ENCODE data around the gene STX12.

The STX12 gene

DNA sequence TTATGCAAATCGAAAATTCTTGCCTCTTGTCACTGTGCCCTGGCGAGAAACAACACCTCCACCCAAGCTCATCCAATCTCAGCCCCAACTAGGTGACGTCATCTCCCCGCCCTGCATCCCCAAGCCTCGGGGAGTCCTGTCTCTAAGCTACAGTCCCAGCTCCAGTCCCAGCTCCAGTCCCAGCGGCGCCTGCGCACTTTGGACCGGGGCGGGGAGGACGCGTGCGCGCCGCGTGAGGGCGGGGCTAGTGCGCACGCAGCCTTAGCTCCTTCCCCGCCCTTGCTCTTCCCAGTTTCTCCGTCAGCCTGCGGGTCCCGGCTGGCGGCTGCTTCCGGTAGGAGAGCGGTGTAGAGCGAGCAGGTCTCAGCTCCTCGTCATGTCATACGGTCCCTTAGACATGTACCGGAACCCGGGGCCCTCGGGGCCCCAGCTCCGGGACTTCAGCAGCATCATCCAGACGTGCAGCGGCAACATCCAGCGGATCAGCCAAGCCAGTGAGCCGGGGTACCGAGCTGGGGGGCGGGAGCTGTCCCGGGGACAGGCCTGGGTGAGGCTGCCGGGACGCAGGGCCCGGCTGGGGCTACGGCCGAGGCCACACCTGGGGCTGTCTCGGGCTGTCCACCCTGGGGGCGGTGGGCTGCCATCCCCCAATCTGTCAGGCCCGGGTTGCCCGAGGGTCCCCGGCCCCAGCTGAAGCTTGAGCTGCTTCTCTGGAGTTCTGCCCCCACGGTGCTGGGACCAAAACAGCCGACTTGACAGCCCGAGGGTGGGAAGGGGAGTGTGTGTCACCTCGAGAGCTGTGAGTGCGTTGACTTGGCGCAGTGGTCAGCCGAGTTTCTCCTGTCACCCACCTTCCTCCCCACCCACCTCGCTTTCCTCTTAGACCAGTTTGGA lies at the start of gene STX12:
Gene STX12 (plus strand): TSS at position 288 of the 894 bp plus-strand sequence. CDS start 89 bp downstream, at position 377.
- DNase-seq (ENCODE audit: low read depth in 2 of 2): peak; percentile 97 to 98

DNA sequence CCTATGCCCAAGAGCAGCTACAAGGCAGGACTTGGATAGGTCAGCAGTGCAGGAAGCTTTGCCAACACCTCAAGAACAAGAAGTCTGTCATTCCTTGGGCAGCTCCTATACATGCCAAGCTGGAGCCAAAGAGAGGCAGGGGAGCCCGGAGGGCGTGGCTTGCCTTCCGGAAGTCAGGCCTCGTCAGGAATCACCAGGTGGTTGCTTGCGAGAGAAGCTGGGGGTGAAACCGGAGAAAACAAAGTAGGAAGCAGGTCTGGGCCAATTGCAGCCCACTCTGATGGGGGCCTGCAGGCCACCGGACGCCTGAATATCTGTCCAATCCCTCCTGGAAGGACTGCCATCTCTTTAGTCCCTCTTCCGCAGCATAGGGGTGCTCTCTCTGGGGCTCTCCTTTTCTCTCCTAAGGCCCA lies 48.1 kb upstream of the STX12 start:
- DNase-seq (ENCODE audit: low read depth in 2 of 2): no peak

DNA sequence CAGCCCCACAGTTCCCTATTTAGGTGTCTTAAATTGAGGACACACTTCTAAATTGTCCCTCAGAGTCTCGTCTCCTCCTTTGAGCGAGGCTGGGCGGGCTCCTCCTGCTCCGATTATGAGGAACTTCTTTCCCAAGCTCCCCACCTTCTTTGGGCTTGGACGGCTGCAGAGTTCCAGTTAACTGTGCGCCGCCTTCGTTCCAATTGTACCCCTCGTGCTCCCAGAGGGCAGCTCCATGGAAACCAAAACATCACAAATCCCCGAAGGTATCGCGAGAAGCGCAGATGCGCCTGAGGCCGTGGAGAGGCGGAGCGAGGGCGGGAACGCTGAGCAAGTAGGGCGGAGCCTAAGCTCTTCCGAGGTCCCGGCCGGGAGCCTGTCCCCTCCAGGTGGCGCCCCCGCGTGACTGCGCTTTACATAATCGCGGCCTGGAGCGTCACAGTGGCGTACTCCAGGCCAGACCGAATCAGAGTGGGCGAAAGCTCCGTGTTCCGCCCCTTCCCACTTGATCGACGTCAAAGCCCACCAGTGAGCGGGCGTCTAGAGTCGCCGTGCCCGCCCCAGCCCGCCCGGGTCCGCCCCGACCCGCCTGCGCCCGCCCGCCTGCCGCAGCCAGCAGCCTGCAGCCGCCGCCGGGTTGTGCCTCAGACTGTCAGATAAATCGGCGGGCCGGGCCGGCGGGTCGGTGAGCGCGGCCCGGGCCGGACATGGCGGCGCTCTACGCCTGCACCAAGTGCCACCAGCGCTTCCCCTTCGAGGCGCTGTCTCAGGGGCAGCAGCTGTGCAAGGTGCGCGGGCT lies 47.4 kb upstream of the STX12 start, which contains the start of gene FAM76A:
Gene FAM76A (plus strand): TSS at position 588 of the 799 bp plus-strand sequence. CDS start 120 bp downstream, at position 708.
- DNase-seq (ENCODE audit: low read depth in 2 of 2): peak; percentile 99

DNA sequence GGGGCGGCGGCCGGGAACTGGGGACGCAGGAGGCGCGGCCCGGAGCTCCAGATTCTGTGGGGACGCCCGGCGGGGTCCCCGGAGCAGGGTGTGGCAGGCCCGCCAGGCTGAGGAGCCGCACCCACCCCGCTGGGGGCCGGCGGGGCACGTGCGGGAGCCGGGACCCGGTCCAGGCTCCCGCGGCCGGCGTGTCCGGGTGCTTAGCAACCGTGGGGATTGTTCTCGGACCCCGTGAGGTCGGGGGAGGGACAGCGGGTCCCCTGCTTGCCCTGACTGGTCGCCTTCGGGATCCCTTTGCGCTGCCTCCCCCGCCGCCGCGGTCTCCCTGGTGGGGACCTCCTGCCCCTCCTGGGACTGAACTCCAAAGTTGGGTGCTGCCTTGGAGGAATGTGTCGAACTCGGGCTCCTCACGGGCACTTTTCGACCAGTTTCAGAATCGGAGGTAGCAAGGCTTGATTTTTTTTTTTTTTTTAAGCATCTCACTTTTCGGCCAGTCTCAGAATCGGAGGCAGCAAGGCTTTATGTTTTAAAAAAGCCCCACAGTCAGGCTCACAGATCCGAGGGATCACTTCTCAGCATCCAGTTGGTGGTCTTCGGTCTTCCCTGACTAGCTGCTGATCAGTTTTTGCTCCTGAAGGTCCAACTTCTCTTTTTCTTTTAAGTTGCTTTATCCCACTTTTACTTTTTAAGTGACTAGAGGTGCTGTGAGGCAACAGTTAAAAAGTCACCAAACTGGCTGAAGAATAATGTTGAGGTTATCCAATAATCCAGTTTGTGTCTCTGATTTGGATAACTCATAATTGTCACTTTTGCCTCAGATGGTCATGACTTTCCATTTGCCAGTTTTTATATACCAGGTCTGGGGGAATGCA lies 46.6 kb upstream of the STX12 start:
- peak; percentile 37 to 41 for DNase-seq (ENCODE audit: low read depth in 2 of 2)

DNA sequence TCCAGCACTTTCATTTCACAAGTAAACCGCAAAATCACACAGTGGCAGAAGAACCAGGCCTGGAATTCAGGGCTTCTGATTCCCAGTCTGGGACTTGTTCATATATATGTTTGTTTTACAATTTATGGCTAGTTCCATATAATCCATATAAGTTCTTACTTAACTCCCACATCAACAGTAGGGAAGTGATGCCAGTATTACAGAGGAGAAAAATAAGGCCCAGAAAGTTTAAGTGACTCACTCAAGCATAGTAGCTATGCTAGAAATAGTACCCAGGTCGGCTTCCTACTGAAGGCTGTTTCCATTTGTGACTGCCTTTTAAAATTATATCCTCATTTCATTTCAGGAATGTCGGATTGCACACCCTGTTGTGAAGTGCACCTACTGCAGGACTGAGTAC lies 45.9 kb upstream of the STX12 start:
- DNase-seq (ENCODE audit: low read depth in 2 of 2): no peak

DNA sequence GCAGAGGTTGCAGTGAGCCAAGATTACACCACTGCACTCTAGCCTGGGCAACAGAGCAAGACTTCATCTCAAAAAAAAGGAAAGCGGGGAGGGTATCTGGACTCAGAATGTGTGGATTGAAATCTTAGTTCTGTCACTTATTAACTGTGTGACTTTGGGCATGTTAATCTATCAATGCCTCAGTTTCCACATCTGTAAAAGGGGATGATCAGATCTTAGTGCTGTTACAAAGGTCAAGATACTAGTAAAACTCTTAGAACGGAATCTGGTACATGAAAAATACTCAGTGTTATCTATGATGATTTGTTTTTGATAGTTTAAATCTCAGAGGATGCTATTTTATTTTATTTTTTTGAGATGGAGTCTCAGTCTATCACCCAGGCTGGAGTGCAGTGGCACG lies 36.8 kb upstream of the STX12 start:
- DNase-seq (ENCODE audit: low read depth in 2 of 2): no peak

DNA sequence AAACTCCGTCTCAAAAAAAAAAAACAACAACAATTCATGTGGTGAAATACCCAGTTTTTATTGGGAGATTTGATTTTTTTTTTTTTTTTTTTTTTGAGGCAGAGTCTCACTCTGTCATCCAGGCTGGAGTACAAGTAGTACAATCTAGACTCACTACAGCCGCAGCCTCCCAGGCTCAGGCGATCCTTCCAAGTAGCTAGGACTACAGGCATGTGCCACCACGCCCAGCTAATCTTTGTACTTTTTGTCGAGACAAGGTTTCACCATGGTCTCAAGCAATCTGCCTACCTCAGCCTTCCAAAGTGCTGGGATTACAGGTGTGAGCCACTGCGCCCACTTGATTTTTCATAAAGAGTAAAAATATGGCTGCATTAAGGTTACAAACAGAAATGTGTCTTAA lies 31.9 kb upstream of the STX12 start:
- DNase-seq (ENCODE audit: low read depth in 2 of 2): no peak

DNA sequence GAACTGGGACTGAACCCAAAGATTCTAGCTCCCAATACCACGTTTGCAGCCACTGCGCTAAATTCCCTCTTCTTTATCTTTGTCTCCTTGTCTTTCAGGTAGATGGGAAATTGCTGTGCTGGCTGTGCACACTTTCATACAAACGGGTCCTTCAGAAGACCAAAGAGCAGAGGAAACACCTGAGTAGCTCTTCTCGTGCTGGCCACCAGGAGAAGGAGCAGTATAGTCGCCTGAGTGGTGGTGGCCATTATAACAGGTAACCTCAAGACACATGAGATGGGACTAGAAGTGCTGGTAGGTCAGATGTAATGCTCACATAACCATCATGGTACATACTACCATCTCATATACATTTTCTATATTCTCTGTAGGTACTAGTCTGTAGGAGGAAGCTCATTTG lies 28.5 kb upstream of the STX12 start:
- DNase-seq (ENCODE audit: low read depth in 2 of 2): no peak

DNA sequence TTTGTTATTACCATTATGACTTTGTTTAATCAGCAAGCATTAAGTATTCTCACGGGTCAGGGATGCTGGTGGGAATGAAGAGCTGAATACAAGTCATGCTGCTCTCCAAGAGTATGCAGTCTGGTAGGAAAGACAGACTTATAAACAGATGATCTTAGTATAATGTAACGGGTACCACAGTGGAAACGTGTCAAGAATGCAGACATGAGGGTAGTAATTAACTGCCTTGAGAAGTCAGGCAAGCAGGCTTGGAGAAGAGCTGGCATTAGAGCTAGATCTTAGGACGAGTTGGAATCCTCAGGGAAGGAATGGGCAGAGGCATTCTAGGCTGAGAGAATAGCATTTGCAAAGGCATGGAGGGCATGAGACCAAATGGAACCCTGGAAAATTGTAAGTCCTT lies 27.6 kb upstream of the STX12 start:
- no peak for DNase-seq (ENCODE audit: low read depth in 2 of 2)

DNA sequence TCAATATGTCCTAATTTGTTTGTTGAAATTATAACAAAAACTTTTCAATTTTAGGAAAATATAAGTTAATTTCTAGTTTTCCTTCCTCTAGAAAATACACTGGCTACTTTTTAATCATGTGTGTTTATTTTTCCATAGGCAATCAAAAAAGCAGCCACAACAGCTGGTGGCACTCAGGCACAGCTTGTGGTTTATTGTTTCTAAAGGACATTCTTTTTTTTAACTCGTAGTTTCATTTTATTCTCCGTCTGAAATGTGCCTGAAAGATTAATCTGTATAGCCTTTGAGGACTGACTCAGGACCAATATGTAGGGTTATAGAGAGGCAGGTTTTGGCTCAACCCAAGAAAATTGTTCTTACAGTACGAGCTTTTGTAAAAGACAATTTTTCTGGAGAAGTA lies 20.7 kb upstream of the STX12 start:
- DNase-seq (ENCODE audit: low read depth in 2 of 2): no peak

DNA sequence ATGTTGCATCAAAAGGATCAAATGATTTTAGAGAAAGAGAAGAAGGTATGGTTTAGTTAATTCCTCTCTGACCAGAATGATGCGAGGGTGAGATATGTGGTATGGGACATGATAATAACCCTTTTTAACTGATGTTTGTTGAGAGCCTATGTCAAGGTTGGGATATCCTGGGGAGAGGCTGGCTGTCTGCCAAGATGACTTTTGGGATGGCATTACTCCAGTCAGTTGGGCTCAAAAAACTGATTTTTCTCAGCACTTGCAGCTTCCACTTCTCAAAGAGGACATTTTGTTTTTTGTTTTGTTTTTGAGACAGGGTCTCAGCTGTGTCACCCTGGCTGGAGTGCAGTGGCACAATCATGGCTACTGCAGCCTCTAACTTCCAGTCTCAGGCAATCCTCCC lies 17.7 kb upstream of the STX12 start:
- no peak for DNase-seq (ENCODE audit: low read depth in 2 of 2)

DNA sequence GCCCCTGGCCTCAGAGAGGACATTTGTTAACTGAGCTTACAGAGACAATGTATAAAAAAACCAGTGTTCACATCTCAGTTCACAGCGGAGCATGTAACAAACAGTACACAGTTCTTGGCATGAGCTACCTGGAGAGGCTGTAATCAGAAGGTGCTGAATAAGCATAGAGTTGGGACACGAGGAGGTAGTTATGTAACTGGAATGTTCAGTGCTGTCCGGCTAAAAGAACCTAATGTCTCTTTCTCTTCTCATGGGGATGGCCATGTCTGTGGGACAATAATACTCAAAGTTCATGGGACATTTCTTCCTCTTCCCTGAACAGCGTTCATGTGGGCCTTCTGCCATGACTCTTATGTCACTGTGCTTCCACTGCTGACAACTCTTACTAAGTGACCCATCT lies 17.2 kb upstream of the STX12 start:
- no peak for DNase-seq (ENCODE audit: low read depth in 2 of 2)

DNA sequence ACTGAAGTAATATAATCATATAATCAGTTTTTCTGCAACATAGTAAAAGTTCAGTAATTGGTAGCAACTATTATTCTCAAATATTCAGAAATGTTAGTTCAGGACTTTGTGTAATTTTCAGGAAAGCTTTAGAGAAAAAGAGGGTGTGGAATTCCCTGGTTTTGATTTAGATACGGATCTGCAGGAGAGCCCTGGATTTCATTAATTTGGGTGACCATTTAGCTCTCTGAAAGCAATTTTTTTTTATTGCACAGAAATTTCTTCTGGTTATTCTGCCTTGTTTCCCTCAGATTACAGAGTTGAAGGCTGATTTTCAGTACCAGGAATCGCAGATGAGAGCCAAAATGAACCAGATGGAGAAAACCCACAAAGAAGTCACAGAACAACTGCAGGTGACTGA lies 13.8 kb upstream of the STX12 start:
- no peak for DNase-seq (ENCODE audit: low read depth in 2 of 2)

DNA sequence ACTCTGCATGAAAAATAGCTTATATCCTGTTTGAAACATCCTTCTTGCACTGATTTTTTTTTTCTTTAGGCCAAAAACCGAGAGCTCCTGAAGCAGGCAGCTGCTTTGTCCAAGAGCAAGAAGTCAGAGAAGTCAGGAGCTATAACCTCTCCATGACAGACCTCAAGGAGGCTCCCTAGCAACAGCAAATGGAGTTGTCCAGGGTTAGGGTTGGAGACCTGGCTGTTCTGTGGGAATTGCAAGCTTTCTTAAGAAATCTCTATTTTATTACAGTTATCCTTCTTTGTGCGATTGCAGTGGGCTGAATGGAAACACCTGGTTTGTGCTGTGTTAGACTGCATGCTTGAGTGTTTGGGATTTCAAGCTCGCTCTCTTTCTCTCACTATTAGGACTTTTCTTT lies 12.6 kb upstream of the STX12 start:
- DNase-seq (ENCODE audit: low read depth in 2 of 2): no peak

DNA sequence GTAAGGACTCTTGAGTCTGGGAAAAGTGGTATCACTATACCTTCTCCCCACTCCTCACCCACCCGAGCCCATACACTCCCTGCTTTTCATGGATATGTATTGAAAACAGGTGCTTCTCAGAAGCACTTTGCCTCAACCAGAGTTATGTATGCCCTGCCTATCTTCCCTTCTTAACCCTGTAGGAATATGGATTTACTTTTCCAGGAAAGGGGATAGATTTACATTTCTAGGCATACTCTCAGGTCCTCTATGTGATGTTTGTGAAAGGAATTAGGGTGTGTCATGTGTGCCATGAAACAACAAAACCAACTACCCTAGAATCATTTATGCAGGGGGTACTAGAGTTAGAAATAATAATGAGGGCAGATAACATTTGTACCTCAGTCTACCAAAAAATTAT lies 11.0 kb upstream of the STX12 start:
- no peak for DNase-seq (ENCODE audit: low read depth in 2 of 2)

DNA sequence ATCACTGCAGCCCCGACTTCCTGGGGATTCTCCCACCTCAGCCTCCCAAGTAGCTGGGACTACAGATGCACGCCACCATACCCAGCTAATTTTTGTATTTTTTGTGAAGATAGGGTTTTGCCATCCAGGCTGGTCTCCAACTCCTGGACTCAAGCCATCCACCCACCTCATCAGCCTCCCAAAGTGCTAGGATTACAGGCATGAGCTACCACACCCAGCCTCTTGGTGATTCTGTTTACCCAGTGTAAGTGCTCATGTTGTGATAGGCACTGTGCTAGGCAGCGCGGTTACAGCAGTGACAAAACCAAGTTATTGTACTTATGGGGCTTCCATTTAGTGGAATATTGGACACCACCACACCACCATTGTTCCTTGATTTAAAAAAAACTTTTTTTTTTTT lies 9.7 kb upstream of the STX12 start:
- no peak for DNase-seq (ENCODE audit: low read depth in 2 of 2)

DNA sequence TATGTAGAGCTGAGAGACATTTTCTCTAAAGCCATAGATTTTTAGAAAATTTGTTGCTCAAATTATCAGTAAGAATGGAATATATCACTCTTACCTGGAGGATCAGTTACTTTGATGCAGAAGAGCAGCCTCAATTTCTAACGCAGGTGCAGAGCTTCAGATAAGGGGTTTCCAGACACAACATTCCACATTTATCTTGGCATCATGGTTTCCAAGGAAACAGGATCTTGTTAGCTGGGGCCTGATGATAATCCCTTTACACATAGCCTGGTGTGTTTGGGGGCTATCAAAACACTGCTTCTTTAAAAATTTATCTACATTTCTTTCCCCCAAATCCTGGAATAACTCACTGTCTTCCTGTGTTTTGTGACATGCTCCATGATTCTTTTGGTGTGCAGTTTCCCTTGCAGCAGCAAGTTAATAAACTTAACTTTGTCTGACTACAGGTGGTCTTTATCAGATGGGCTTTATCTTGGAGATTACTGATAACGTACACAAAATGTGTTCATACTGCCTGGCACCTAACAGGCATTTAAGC lies 2.7 kb upstream of the STX12 start:
- DNase-seq (ENCODE audit: low read depth in 2 of 2): no peak

DNA sequence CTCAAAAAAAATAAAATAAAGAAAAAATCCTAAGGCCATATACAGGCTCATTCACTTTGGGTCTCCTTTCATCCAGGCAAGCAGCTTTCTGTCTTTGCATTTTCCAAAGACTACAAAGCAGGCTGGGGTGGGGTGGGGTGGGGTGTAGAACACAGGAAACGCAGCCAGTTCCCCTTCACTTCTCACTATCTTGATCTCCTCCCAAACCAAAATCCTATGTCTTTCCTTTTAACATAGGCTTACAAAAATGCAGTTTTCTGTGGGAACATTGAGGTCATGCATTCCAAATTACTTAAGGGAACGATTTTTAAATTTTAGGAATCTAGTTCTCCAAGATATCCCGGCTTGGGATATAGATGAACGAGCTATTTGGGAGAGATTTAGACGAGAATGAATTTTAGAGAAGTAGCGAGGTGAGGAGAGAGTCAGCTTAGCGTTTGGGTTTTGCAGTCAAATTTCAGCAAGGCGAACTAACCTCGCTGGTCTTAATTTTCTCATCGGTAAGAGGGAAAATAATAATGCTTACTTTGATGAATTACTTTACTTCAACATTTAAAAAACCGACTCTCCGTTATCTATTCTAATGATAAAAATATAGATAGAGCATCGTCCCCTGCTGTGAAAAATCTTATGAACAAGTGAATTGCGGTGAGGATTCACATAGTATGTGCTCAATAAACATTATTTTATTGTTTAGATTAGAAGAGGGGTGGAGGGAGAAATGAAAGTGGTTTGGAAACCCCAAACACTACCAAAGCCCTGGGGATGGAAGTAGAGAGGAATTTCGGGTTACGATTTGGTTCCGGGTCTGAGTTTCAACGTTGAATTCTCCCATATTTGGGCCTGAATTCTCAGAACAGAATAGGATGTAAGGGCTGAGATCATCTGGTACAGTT lies 735 bp upstream of the STX12 start:
- DNase-seq (ENCODE audit: low read depth in 2 of 2): no peak

DNA sequence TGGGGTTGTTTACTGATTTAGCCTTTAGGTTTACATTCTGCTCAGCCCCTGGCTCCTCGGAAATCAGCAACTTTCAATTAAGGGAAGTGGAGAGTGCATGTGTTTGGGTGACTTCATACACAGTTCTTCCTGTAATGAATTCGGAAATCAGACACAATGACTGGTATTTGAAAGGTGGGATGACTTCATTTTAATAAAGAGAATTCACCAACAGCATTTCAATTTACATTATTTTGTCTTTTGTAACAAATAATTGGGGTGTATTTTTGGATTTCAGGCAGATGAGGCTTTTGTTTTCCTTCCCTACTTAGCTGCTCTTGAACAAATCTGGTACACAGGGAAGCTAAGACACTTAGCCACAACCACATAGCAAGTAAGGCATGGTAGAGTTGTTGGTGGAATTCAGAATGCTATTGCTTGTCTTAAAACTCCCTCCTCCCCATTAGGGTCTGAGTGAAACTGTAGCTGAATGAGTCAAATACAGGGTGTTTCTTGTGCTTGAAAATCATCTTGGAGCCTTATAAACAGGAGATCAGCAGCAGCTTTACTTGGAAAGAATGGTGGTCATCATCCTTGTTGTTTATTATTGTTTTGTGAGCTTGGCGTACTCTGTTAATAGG lies 917 bp downstream of the STX12 start:
- DNase-seq (ENCODE audit: low read depth in 2 of 2): no peak

DNA sequence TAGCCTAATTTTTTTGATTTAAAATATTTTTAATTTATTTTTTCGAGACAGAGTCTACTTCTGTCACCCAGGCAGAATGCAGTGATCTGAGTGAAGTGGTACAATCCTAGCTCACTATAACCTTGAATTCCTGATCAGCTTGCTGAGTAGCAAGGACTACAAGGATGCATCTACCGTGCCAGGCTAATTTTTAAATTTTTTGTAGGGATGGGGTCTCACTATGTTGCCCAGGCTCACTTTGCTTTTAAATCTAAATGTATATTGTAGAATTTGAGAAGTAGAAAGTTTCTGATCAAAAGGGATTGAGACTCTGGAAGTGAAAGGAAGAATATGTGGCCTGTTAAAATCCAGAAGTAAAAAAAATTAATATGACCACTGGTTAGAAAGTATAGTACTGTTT lies 1.6 kb downstream of the STX12 start:
- no peak for DNase-seq (ENCODE audit: low read depth in 2 of 2)
